Measurements from ENCODE around the gene GMPR.

GRCh38 chr6:16198061-16198705, 40.2 kb upstream of the GMPR start:
- no peak for TF ChIP-seq CTCF (optimal IDR thresholded peaks at IDR 0.05 in 1 of 3, IDR thresholded peaks at IDR 0.05 in 1 of 3, conservative IDR thresholded peaks at IDR 0.05 in 1 of 3; ENCODE audit: extremely low read depth in 1 of 3, insufficient read depth in 2 of 3, low read length in 3 of 3)
- no peak for TF ChIP-seq EZH2 (IDR thresholded peaks at IDR 0.05; ENCODE audit: low read length)

All from keratinocyte (primary cell).